ENCODE measurements around the gene KIF2C.

Gene KIF2C

DNA sequence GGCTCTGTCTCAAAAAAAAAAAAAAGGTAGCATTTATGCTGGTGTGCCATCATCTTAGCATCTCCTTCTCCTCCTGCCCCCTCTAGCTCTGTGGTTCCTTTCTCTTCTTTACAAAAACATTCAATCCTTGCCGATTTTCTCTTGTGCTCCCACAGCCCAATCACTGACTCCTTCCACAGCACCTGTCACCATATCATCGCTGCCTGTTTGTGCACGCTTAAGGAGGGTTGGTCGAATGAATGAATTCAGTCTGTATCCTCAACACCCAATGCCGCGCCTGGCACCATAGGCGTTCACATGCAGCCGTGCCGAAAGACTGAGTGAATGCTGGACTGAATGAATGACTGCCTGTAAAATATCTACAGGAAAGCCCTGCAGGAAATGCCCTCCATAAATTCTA, 16.6 kb upstream of the KIF2C start:
- Histone ChIP-seq H3K27ac (ENCODE audit: low read length, poor library complexity, severe bottlenecking) (no peak overlapping the region), H3K4me2 (ENCODE audit: low read length, poor library complexity, severe bottlenecking) (no peak overlapping the region), H4K8ac (ENCODE audit: low read length) (no peak overlapping the region), H3K4me1 (ENCODE audit: control insufficient read depth, insufficient read depth, low read depth, low read length) (peaks cover 6% of the 10 kb centered on the region), H3K27me3 (ENCODE audit: control insufficient read depth in 1 of 2, insufficient read depth in 1 of 2, low read length in 2 of 2) (no peaks in the 10 kb centered on the region), H3K14ac (ENCODE audit: low read length in 2 of 2) (no peak overlapping the region), H3K23ac (ENCODE audit: low read length in 2 of 2) (no peak overlapping the region), H2BK5ac (ENCODE audit: low read depth, low read length, poor library complexity, severe bottlenecking) (no peak overlapping the region), H3K4ac (ENCODE audit: low read depth in 1 of 2, low read length in 2 of 2) (no peak overlapping the region), H3K9me3 (ENCODE audit: control insufficient read depth, low read length) (no peaks in the 10 kb centered on the region), H2AK5ac (ENCODE audit: low read length, severe bottlenecking) (no peak overlapping the region), H3K4me3 (ENCODE audit: insufficient read depth in 1 of 2, low read depth in 1 of 2, low read length in 2 of 2) (no peak overlapping the region), H2BK120ac (ENCODE audit: low read depth, low read length) (no peak overlapping the region), H3K9ac (ENCODE audit: low read length) (no peak overlapping the region), H3K79me1 (replicated peaks; ENCODE audit: low read length, poor library complexity, severe bottlenecking) (no peaks in the 10 kb centered on the region), H2BK12ac (ENCODE audit: low read length in 2 of 2) (no peak overlapping the region), H3K18ac (ENCODE audit: low read depth in 1 of 2, low read length in 2 of 2) (no peak overlapping the region), H2AFZ (ENCODE audit: low read depth, low read length) (no peak overlapping the region), H4K91ac (ENCODE audit: low read length) (no peak overlapping the region), H2BK15ac (ENCODE audit: low read depth, poor library complexity, severe bottlenecking) (no peak overlapping the region), H3K36me3 (ENCODE audit: control insufficient read depth in 1 of 2, insufficient read depth in 2 of 2, low read depth in 1 of 2, low read length in 2 of 2) (no peaks in the 10 kb centered on the region)
- DNase-seq: no peak
- 98% methylated on average over 8 of the region's 9 CpGs for WGBS

DNA sequence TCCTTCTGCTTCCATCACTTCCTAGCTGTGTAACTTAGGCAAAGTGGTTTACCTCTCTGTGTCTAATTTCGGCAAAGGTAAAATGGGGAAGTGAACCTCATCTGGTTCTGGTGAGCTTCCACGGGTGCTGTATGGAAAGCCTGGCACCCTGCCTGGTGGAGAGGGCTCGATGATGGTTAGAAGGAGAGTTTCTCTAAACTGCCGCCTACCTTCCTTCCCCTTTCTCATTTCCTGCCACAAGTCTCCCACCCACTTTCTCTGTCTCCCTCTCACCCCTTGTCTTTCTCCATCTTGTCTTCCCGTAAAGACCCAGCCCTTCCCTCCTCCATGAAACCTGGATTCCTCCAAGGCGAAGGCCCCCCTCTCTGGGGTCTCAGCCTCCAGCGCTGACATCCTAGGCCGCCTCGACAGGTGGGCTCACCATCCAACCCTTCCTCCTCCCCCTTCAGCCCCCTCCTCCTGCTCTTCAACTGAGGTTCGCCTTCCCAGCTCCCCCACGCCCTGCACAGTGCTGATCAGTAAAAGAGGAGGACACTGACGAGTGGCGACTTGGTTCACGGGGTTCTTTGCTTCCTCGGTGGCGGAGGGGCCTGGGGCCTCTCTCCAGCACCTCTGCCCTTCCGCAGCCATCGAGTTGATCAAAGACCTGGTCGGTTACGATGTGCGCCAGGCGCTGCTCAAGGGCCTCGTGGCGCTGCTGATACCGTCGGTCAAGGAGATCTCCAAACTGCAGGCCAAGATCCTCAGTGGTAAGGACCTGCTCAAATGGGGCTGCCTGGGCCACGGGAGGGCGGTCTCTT, 15.9 kb upstream of the KIF2C start:
- no peak overlapping the region for H2BK5ac ChIP-seq (ENCODE audit: low read depth, low read length, poor library complexity, severe bottlenecking)
- H3K27ac ChIP-seq (ENCODE audit: low read length, poor library complexity, severe bottlenecking): no peak overlapping the region
- no peaks in the 10 kb centered on the region for H3K79me1 ChIP-seq (replicated peaks; ENCODE audit: low read length, poor library complexity, severe bottlenecking)
- H3K9ac ChIP-seq (ENCODE audit: low read length): no peak overlapping the region
- peaks cover 6% of the 10 kb centered on the region for H3K4me1 ChIP-seq (ENCODE audit: control insufficient read depth, insufficient read depth, low read depth, low read length)
- DNase-seq: no peak
- no peaks in the 10 kb centered on the region for H3K9me3 ChIP-seq (ENCODE audit: control insufficient read depth, low read length)
- H3K36me3 ChIP-seq (ENCODE audit: control insufficient read depth in 1 of 2, insufficient read depth in 2 of 2, low read depth in 1 of 2, low read length in 2 of 2): no peaks in the 10 kb centered on the region
- no peak overlapping the region for H3K18ac ChIP-seq (ENCODE audit: low read depth in 1 of 2, low read length in 2 of 2)
- WGBS: 97% methylated on average over 28 of the region's 28 CpGs
- H3K14ac ChIP-seq (ENCODE audit: low read length in 2 of 2): no peak overlapping the region
- no peak overlapping the region for H3K4ac ChIP-seq (ENCODE audit: low read depth in 1 of 2, low read length in 2 of 2)
- H2AK5ac ChIP-seq (ENCODE audit: low read length, severe bottlenecking): no peak overlapping the region
- peak overlapping the region; percentile 31 for H4K91ac ChIP-seq (ENCODE audit: low read length)
- no peak overlapping the region for H3K4me2 ChIP-seq (ENCODE audit: low read length, poor library complexity, severe bottlenecking)
- H2BK15ac ChIP-seq (ENCODE audit: low read depth, poor library complexity, severe bottlenecking): no peak overlapping the region
- H4K8ac ChIP-seq (ENCODE audit: low read length): no peak overlapping the region
- H3K4me3 ChIP-seq (ENCODE audit: insufficient read depth in 1 of 2, low read depth in 1 of 2, low read length in 2 of 2): no peak overlapping the region
- no peak overlapping the region for H3K23ac ChIP-seq (ENCODE audit: low read length in 2 of 2)
- H2BK12ac ChIP-seq (ENCODE audit: low read length in 2 of 2): no peak overlapping the region
- H2BK120ac ChIP-seq (ENCODE audit: low read depth, low read length): no peak overlapping the region
- H2AFZ ChIP-seq (ENCODE audit: low read depth, low read length): no peak overlapping the region
- no peaks in the 10 kb centered on the region for H3K27me3 ChIP-seq (ENCODE audit: control insufficient read depth in 1 of 2, insufficient read depth in 1 of 2, low read length in 2 of 2)

DNA sequence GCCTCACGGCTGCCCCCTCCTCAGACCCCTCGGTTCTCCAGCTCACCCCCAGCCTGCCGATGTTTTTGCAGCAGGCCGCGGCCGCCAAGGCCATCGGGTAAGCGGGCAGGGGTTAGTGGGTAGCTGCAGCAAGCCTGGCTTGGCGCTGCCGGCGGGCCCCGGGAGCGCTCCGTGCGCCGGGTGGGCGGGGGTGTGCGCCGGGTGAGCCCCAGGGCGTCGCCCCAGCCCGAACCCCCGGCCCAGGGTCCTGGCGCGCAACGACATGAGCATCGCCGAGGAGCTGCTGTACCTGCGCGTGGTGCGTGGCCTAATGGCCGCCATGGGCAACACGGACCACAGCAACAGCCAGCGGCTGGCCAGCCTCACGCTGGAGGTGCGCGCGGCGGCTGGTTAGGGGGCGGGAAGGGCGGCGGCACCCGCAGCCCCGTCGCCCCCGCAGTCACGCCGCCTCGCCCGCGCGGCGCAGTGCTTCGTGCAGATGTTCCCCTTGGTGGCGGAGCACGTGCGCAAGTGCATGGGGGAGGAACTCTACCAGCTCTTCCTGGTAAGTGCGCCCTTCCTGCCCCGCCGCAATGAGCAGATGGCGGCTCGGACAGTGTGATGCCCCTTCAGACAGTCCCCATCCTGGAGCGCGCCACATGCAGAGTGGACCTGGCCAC, 15.2 kb upstream of the KIF2C start:
- Histone ChIP-seq H2BK5ac (ENCODE audit: low read depth, low read length, poor library complexity, severe bottlenecking) (no peak overlapping the region), H3K36me3 (ENCODE audit: control insufficient read depth in 1 of 2, insufficient read depth in 2 of 2, low read depth in 1 of 2, low read length in 2 of 2) (no peaks in the 10 kb centered on the region)

DNA sequence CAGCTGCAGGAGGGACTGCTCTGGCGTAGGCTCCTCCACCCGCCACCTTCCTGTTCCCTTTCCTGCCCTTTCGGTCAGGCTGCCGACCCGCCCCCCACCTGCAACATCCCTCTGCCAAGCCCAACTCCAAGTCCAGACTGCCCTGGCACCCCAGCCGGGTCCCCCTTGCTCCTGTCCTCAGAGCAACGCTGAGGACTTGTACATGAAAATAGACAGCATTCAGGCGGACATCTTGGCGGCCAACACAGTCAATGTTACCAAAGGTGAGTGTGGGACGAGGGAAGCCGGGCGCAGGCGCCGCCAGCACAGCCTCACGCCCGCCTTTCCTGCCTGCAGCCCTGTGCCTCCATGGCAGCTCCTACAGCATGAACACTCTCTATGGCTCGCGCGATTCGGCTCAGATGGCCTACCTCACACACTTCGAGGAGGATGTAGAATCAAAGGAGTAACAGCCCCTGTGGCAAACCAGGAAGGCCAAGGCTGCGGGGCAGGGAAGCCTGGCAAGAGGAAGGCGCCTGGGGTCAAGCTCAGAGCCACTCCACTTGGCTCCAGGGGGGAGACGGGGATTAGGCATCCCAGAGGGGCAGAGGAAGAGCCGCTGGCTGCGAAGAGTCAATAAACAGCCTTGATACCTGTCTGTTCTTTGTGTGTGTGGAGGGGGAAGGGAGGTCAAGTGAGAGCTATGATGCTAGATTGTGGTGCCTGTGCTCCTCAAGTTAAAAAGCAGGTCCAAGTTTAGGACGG, 14.5 kb upstream of the KIF2C start:
- Histone ChIP-seq H2AFZ (ENCODE audit: low read depth, low read length) (no peak overlapping the region), H3K4me3 (ENCODE audit: insufficient read depth in 1 of 2, low read depth in 1 of 2, low read length in 2 of 2) (no peak overlapping the region), H3K23ac (ENCODE audit: low read length in 2 of 2) (no peak overlapping the region), H3K4me2 (ENCODE audit: low read length, poor library complexity, severe bottlenecking) (no peak overlapping the region), H2BK15ac (ENCODE audit: low read depth, poor library complexity, severe bottlenecking) (no peak overlapping the region), H4K91ac (ENCODE audit: low read length) (no peak overlapping the region), H3K36me3 (ENCODE audit: control insufficient read depth in 1 of 2, insufficient read depth in 2 of 2, low read depth in 1 of 2, low read length in 2 of 2) (no peaks in the 10 kb centered on the region), H3K27me3 (ENCODE audit: control insufficient read depth in 1 of 2, insufficient read depth in 1 of 2, low read length in 2 of 2) (no peaks in the 10 kb centered on the region), H3K4me1 (ENCODE audit: control insufficient read depth, insufficient read depth, low read depth, low read length) (peaks cover 8% of the 10 kb centered on the region), H2BK12ac (ENCODE audit: low read length in 2 of 2) (no peak overlapping the region), H3K9ac (ENCODE audit: low read length) (no peak overlapping the region), H3K18ac (ENCODE audit: low read depth in 1 of 2, low read length in 2 of 2) (no peak overlapping the region), H2BK120ac (ENCODE audit: low read depth, low read length) (no peak overlapping the region), H2AK5ac (ENCODE audit: low read length, severe bottlenecking) (no peak overlapping the region), H3K14ac (ENCODE audit: low read length in 2 of 2) (no peak overlapping the region), H3K9me3 (ENCODE audit: control insufficient read depth, low read length) (no peaks in the 10 kb centered on the region), H4K8ac (ENCODE audit: low read length) (no peak overlapping the region), H3K79me1 (replicated peaks; ENCODE audit: low read length, poor library complexity, severe bottlenecking) (no peaks in the 10 kb centered on the region), H2BK5ac (ENCODE audit: low read depth, low read length, poor library complexity, severe bottlenecking) (no peak overlapping the region), H3K27ac (ENCODE audit: low read length, poor library complexity, severe bottlenecking) (no peak overlapping the region), H3K4ac (ENCODE audit: low read depth in 1 of 2, low read length in 2 of 2) (no peak overlapping the region)
- DNase-seq: no peak
- WGBS: 94% methylated on average over 27 of the region's 27 CpGs

More for the DNA sequence above, 15.2 kb upstream of the KIF2C start:
- H2BK15ac ChIP-seq (ENCODE audit: low read depth, poor library complexity, severe bottlenecking): no peak overlapping the region
- no peak overlapping the region for H3K27ac ChIP-seq (ENCODE audit: low read length, poor library complexity, severe bottlenecking)
- no peaks in the 10 kb centered on the region for H3K9me3 ChIP-seq (ENCODE audit: control insufficient read depth, low read length)
- no peak overlapping the region for H3K23ac ChIP-seq (ENCODE audit: low read length in 2 of 2)
- no peak overlapping the region for H3K18ac ChIP-seq (ENCODE audit: low read depth in 1 of 2, low read length in 2 of 2)
- no peak overlapping the region for H2BK120ac ChIP-seq (ENCODE audit: low read depth, low read length)
- H3K4me1 ChIP-seq (ENCODE audit: control insufficient read depth, insufficient read depth, low read depth, low read length): peaks cover 5% of the 10 kb centered on the region
- 98% methylated on average over 63 of the region's 64 CpGs for WGBS
- H3K14ac ChIP-seq (ENCODE audit: low read length in 2 of 2): no peak overlapping the region
- H3K4me3 ChIP-seq (ENCODE audit: insufficient read depth in 1 of 2, low read depth in 1 of 2, low read length in 2 of 2): no peak overlapping the region
- H3K79me1 ChIP-seq (replicated peaks; ENCODE audit: low read length, poor library complexity, severe bottlenecking): no peaks in the 10 kb centered on the region
- no peak for DNase-seq
- no peak overlapping the region for H2BK12ac ChIP-seq (ENCODE audit: low read length in 2 of 2)
- no peak overlapping the region for H3K9ac ChIP-seq (ENCODE audit: low read length)
- no peak overlapping the region for H4K8ac ChIP-seq (ENCODE audit: low read length)
- H3K4ac ChIP-seq (ENCODE audit: low read depth in 1 of 2, low read length in 2 of 2): no peak overlapping the region
- H2AK5ac ChIP-seq (ENCODE audit: low read length, severe bottlenecking): no peak overlapping the region
- H3K4me2 ChIP-seq (ENCODE audit: low read length, poor library complexity, severe bottlenecking): no peak overlapping the region
- no peaks in the 10 kb centered on the region for H3K27me3 ChIP-seq (ENCODE audit: control insufficient read depth in 1 of 2, insufficient read depth in 1 of 2, low read length in 2 of 2)
- H4K91ac ChIP-seq (ENCODE audit: low read length): peak overlapping the region; percentile 31
- H2AFZ ChIP-seq (ENCODE audit: low read depth, low read length): no peak overlapping the region

All from mesenchymal stem cell (in vitro differentiated cells and primary cell).